HUDEP-2 (cell line): ENCODE data around the gene ACOT8.
"Not testable (repeated sequence)": the region's sequence is repeated elsewhere in the genome, so short reads cannot be mapped to it uniquely, and the experiment has no call there.

Experiments
- DNase-seq, 76 experiments: peaks; one replicate each; lab custom pipeline; 2025; ENCODE audit not compliant: unreplicated experiment in 76 of 76; lab: John Stamatoyannopoulos, UW

ACOT8 gene

DNA sequence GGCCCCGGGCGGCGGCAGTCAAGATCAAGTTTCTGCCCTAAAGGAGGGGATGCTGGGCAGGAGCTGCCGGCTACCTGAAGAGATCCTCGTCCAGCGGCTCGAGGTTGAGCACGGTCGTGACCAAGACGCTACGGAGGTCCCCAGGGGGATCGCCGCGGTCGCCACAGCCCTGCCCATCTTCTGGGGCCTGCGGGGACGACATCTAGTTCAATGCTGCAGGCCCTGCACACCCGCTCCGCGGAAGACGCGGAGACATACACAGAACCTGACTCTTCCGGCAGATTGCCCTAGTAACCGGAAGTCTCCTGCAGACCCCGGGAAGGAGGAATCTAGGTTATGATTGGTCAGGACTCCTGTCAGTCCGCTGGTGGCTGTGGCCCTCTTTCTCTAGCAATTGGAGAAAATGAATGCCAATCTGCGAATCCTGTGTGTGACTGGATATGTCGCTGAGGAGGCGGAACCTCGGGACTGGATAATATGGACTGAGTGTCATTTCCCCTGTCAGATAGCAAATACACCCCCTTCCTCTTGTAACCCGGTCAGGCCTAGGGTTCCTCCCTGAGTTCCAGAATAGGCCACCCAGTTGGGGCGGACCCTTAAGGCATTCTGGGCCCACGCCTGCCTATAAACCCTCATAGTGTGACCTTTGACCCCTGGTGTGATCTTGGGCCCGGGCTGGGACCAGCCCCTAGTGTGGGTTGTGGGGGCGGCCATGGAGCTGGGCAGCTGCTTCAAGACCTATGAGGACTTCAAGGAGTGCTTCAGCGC is at the start of gene ACOT8, which contains the start of gene ZSWIM3:
TSS of gene ACOT8 (minus strand) at position 279 of the 768 bp plus-strand sequence. CDS start at position 202, 77 bp downstream.
TSS of gene ZSWIM3 (plus strand) at position 501 of the 768 bp plus-strand sequence. CDS start at position 713, 212 bp downstream.
- DNase-seq = peak; percentile 33 to 100 (median 98)

DNA sequence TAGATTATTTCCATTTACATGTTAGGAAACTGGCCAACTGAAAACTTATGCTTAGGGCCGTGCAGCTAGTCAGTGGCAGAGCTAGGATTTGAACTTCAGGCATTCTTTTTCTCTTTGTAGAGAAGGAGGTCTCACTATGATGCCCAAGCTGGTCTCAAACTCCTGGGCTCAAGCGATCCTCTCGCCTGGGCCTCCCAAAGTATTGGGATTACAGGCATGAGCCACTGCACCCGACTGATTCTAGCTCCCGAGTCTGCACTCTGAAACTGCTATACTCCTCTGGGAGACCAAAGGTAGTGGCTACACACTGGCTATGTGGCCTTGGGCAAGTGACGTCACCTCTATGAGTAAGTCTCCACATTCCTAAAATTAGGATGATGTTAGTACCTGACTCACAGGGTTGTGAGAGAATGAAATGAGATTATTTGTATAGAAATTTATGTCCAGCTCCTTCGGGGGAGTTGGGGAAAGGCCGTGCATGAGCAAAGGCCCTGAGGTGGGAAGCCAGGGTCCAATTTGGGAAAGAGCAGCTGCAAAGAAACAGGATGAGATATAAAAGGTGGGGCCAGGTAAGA is 48.4 kb upstream of the ACOT8 start:
- no peak for DNase-seq

DNA sequence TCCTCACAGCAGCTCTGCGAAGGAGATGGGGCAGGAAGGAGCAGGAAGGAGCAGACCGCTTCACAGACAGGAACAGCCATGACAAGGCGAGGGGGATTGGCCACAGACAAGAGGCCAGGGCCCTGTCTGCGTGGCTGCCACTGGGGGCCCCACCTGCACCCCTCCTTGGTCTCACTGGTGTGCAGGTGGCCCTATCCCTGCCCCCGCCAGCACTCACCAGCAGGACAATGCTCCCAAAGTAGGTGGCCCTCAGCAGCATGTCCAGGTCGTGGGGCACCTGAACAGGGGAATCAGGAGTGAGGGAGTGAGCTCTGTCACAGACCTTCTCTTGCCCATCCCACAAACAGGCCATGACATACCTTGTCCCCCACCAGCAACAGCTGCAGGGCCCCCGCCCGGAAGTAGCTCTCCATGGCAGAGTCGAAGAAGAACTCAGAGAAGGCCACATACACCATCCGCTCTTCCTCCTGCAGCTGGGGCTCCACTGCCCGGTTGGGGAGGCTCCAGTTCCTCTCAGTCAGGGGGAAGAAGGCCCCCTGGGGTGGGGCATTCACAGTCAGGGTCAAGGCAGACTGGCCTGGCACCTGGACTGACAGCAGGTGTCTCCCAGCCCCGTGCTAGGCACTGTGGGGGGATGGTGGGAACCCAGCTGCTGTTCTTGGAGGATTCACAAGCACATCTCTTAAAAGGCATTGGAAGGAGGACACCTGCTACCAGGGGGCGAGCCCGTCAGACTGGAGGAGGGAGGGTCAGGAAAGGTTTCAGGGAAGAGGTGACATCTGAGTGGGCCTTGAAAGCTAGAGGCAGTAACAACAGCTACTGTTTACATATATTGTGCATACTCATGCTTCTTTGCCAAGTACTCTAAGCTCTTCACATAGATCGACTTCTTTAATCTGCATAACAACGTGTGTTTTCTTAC is 47.7 kb upstream of the ACOT8 start:
- no peak for DNase-seq

DNA sequence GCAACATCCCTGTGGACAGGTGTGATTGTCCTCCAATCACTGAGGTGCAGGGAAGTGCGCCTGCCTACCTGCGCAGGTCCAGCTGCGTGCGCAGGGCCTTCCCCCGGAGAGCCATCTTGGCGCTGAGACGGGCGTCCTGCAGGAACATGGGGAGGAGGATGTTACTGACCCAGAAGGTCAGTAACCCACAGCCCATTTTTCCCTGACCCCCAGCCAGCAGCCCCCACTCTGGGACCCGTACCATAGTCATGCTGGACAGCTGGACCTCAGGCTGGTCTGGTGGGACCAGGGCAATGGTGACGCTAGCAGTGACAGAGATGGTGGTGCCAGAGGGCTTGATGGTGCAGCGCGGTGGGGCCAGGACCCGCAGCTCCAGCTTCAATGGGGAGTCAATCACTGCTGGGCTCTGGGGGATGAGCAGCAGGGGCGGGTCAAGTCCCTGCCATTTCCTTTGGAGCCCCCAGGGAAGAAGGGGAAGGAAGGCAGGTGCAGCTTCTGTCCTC is 45.1 kb upstream of the ACOT8 start:
- DNase-seq = no peak

DNA sequence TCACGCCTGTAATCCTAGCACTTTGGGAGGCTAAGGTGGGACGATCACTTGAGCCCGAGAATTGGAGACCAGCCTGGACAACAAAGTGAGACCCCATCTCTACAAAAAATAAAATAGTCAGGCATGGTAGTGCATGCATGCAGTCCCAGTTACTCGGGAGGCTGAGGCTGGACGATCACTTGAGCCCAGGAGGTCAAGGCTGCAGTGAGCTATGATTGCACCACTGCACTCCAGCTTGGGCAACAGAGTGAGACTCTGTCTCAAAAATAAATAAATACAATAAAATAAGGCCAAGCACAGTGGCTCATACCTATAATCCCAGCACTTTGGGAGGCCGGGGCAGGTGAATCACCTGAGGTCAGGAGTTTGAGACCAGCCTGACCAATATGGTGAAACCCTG is 44.1 kb upstream of the ACOT8 start:
- DNase-seq = not testable (repeated sequence)

DNA sequence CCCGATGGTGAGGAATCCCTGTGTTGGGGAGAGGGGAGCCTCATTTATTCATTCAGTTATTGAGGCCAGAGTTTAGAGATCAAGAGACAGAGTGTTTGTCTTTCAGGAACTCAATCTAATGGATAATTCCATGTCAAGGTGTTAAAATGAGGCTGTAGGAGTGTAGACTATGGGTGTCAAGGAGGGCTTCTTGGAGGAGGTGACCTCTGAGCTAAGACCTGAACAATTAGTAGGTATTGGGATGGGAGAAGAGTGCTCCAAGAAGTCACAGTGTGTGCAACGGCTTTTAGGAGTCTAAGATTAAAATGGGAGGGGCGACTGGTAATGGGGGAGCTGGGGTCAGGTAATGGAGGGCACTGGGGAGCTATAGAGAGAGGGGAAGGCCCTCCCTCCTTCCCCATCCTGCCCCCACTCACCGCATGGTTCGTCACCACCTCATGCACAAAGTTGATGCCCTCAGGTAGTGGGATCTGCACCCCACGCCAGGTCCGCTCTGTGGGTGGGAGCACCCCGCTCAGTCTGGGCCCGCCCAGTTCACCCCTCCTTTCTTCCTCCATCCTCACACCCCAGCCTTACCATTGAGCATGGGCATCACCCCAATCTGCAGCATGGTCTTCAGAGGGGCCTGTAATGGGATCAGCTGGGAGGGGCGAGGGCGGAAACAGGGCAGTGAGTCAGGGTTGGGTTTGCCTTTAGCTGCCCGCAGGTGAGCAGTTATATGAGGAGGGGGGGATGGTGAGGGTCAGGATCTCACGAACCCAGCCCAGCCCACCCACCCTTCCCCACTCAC is 42.0 kb upstream of the ACOT8 start:
- DNase-seq = no peak

DNA sequence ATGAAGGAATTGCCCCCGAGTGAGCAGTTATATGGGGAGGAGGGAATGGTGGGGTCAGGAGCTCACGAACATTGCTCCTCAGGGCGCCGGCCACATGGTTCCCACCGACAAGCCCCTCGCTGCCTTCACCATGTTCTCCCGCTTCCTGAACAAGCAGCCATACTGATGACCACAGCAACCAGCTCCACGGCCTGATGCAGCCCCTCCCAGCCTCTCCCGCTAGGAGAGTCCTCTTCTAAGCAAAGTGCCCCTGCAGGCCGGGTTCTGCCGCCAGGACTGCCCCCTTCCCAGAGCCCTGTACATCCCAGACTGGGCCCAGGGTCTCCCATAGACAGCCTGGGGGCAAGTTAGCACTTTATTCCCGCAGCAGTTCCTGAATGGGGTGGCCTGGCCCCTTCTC is 41.1 kb upstream of the ACOT8 start:
- DNase-seq = no peak

DNA sequence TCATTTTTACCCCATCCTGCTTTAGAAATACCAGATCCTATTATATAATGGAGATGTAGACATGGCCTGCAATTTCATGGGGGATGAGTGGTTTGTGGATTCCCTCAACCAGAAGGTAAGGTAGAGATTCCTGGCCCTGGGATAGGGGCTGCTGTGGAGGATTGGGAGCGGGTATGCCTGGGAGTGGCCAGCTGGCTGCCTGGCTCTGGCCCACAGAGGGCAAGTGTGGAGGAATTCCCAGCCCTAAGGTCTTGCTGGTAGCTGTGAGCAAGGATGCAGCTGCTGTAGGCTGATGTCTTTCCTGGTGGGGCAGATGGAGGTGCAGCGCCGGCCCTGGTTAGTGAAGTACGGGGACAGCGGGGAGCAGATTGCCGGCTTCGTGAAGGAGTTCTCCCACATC is 40.5 kb upstream of the ACOT8 start:
- DNase-seq = no peak

DNA sequence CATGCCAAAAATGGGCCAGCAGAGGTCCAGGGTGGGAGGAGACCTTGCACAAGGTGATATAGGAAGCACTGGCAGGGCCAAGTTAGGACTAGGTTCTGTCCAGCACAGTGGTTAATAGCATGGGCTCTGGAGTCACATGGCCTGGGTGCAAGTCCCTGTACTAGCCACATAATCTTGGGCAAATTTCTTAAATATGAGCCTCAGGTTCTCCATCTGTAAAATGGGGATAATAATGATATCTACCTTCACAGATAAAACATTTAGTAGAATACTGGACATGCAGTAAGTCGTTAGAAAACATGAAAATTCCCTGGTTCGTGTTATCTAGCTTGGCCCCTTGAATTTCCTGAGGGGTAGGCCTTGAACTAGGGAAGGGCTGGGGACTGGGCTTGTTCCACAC is 40.1 kb upstream of the ACOT8 start:
- DNase-seq = no peak

DNA sequence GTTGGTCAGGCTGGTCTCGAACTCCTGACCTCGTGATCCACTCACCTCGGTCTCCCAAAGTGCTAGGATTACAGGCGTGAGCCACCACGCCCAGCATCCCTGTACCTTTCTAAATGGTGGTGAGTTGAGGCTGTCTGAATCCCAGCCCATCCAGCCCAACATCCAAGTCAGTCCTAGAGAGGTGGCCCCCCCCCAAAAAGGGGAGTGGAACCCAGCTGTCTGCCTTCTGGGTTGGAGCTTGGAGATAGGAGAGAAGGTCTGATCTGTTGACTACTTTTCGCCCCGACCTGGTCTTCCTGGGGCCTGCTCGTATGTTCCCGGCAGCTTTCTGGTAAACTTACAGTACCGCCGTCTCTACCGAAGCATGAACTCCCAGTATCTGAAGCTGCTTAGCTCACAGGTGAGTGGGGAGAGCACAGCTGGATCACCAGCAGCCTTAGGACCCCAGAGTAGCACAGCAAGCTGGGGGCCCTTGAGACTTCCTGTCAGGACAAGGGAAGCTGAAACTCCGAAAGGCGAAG is 39.5 kb upstream of the ACOT8 start:
- DNase-seq = no peak

DNA sequence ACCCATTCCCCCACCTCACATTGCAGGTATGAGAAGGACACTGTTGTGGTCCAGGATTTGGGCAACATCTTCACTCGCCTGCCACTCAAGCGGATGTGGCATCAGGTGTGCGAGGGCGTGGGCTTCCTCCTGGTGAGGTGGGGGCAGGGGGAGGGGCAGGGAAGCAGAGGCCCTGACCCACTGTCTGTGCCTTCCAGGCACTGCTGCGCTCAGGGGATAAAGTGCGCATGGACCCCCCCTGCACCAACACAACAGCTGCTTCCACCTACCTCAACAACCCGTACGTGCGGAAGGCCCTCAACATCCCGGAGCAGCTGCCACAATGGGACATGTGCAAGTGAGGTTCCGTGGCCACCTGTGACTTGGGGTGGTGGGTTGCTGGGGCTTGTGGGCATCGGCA is 37.6 kb upstream of the ACOT8 start:
- no peak for DNase-seq

DNA sequence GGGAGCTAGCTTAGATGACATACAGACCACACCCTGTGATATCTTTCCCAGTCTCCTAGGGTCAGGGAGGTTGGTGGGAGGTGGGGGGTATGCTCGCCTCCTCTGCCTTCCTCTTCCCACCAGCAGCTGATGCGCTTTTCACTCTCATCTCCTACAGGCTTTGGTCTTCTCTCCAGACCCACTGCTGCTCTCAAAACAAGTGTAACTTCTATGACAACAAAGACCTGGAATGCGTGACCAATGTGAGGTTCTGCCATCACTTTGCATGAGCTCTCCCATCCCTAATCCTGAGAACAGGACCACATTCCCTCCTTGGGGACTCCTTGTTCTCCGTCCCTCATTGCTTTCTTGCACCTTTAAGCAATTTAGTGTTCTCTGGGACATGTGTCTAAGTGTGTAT is 36.6 kb upstream of the ACOT8 start:
- no peak for DNase-seq

DNA sequence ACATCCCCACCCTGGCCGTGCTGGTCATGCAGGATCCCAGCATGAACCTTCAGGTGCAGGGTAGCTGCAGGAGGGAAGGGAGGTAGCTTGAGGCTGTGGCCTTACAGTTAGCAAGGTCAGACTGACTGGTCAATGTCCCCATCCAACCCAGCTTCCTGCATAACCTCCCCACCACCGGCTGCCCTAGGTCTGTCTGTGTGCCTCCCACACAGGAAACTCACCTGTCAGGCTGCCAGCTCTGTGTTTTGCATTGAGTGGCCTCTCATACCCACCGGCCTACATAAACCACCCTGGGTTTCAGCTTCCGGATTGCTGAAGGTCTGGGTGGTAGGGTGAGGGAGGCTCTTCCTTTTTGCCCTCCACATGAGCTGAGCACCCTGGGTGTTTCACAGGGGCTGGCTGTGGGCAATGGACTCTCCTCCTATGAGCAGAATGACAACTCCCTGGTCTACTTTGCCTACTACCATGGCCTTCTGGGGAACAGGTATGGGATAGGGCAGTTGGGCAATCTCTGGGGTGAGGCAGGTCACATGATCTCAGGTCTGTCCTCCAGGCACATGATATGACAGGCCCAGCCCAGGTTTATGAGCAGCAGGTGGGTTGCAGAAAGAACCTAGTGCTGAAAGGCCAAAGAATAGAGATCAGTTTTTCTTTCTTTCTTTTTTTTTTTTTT is 35.8 kb upstream of the ACOT8 start:
- DNase-seq = no peak

DNA sequence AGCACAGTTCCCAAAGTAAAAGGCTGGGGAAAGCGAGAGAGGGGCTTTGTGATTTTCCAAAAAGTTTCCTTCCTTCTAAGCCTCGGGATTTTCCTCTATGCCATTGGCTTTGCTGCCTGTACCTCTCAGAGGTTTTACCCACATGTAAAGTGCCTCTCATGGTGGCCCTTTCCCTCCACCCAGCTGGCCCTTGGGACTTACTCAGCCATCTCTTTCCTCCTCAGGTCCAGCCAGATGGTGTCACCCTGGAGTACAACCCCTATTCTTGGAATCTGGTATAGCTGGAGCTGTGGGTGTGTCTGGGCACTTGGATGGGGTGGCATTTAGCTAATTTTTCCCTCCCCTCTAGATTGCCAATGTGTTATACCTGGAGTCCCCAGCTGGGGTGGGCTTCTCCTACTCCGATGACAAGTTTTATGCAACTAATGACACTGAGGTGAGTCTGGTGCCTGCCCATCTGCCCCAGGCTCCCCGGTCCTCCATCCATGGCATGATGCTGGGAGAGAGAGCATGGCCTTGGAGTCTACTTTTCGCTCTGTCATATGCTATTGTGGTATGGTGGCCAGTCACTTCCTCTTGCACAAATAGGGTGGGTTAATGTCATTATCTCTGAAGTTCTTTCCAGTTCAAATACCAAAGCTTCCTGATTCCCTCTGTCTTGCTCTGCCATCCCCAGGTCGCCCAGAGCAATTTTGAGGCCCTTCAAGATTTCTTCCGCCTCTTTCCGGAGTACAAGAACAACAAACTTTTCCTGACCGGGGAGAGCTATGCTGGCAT is 35.0 kb upstream of the ACOT8 start:
- peak in 12 of 76 experiments; percentile 4 to 28 (median 14) for DNase-seq

DNA sequence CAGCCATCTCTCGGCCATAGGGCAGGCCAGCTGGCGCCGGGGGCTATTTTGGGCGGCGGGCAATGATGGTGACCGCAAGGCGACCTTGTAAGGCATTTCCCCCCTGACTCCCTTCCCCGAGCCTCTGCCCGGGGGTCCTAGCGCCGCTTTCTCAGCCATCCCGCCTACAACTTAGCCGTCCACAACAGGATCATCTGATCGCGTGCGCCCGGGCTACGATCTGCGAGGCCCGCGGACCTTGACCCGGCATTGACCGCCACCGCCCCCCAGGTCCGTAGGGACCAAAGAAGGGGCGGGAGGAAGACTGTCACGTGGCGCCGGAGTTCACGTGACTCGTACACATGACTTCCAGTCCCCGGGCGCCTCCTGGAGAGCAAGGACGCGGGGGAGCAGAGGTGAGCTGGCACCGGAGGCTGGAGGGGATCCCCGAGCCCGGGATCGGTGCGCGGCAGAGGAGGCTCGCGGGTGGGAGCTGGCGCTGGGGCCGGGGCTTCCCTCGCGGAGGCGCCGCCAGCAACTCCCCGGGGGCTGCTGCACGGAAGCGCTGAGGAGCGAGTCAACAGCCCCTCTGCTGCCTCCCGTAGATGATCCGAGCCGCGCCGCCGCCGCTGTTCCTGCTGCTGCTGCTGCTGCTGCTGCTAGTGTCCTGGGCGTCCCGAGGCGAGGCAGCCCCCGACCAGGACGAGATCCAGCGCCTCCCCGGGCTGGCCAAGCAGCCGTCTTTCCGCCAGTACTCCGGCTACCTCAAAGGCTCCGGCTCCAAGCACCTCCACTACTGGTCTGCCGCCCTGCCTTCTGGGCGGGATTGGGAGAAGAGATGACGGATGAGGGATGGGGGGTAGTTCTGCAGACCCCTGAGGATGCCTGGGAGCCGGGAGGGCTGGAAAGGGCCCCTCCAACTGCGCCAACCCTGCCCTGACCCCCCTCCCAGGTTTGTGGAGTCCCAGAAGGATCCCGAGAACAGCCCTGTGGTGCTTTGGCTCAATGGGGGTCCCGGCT is 34.1 kb upstream of the ACOT8 start, which contains the start of the genes CTSA and NEURL2:
TSS of gene CTSA (plus strand) at position 351 of the 999 bp plus-strand sequence. CDS start at position 585, 234 bp downstream.
TSS of gene NEURL2 (minus strand) at position 224 of the 999 bp plus-strand sequence. CDS start at position 7, 217 bp downstream.
- peak in 74 of 76 experiments; percentile 35 to 94 (median 77) for DNase-seq

DNA sequence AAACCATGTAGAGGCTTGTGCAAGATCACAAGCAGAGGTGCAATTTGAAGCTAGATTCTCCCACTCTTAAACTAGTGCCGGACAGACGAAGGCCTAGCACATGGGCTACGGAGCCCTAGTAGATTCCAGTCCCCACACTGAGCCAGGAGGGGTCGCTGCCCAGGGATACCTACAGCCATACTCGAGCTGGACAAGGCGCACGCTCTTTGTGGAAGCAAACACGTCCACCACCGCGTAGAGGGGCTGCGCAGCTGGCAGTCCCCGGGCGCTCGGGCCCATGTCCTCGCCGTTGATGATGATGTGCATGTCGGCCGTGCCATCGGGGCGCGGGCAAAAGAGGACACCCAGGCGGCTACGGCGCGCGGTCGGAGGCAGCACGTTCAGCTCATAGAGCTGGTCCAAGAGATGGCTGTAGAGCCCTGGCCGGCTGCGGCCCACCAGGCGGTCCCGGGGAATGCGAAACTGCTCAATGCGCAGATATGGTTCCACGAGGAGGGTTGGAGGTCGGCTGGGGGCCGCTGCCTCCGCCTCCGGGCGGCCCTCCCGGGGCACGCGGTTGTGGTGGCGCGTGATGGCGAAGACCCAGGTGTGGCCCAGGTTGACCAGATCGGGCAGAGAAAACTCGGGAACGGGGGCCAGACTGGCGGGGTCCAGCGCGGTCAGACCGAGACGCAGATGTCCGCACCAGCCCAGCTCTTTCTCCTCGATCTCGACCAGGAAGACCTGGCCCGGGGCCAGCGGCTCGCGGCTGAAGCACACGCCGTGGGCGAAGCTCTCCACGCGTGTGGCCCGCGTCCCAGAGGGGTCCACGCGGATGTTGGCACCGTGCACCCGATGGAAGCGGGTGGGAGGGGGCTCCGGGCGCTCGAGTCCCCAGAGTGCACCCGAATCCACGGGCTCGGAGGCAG is 33.1 kb upstream of the ACOT8 start:
- DNase-seq = peak in 74 of 76 experiments; percentile 12 to 87 (median 68)
